GM12878 (cell line): Measurements from ENCODE around the gene PLVAP. TPM values are rescaled to one million over a fixed set of nuclear protein-coding genes. Genes with fewer than 3 reads are reported as not detected.

Source experiments
- ATAC-seq: fragments of 200-7000 bp; cut with Tn5 transposase; 3 replicates; pipeline ENCODE4 v1.9.1; 2020; ENCODE audit warnings: mild to moderate bottlenecking, moderate library complexity
- BruUV-seq: library from RNA; stranded (reverse); fragments of 400-500 nt; replicated peaks from 2 replicates; lab custom pipeline; 2021; lab: Mats Ljungman, UMichigan
- CTCF ChIA-PET: fragments of 300-600 bp; sonication (Branson Sonifier 250); formaldehyde crosslinking; extraction: SDS; loops from one replicate; lab custom pipeline; 2021; ENCODE audit warnings: inconsistent platforms; lab: Yijun Ruan, JAX
- POLR2A ChIA-PET: fragments of 350-600 bp; formaldehyde crosslinking; extraction: SDS; loops from one replicate; lab custom pipeline; 2021; ENCODE audit warnings: inconsistent platforms; lab: Charles Lee
- RAD21 ChIA-PET: fragments of 300-600 bp; sonication (Branson Sonifier 250); formaldehyde crosslinking; loops from one replicate; lab custom pipeline; 2023; ENCODE audit warnings: antibody characterized with exemption; ENCODE audit not compliant: unreplicated experiment; lab: Charles Lee
- SMC1A ChIA-PET: fragments of 300-600 bp; sonication (Branson Sonifier 250); formaldehyde crosslinking; loops from one replicate; lab custom pipeline; 2023; ENCODE audit not compliant: unreplicated experiment, uncharacterized antibody; lab: Charles Lee
- DNase-seq: peaks from one replicate; pipeline ENCODE4 v3.0.0-alpha.2; 2011; ENCODE audit warnings: low read depth, low spot score
- FAIRE-seq: peaks from 3 replicates; lab custom pipeline; 2011; peaks lifted over from hg19 to GRCh38; lab: Jason Lieb, UNC
- H2AFZ ChIP-seq: 2 replicates; pipeline ENCODE4 v1.6.0; 2011; ENCODE audit warnings: low read depth, low read length, control low read depth; ENCODE audit not compliant: control insufficient read depth
- H3K27ac ChIP-seq: 2 replicates; pipeline ENCODE4 v1.5.1; 2011; ENCODE audit warnings: control low read depth; ENCODE audit not compliant: control insufficient read depth, insufficient read depth
- H3K27me3 ChIP-seq, 2 experiments: replicated peaks in 1 of 2; 2 replicates each; pipeline versions ENCODE4 v1.6.0 to v1.6.1; 2011; ENCODE audit warnings: low read length in 1 of 2; ENCODE audit not compliant: control insufficient read depth in 2 of 2, insufficient read depth in 2 of 2
- H3K36me3 ChIP-seq, 2 experiments: 2 replicates each; pipeline ENCODE4 v1.5.1; 2011; ENCODE audit warnings: low read length in 1 of 2; ENCODE audit not compliant: control insufficient read depth in 2 of 2, insufficient read depth in 2 of 2
- H3K4me1 ChIP-seq: 2 replicates; pipeline ENCODE4 v1.6.1; 2011; ENCODE audit warnings: mild to moderate bottlenecking, low read length, moderate library complexity, mixed read lengths; ENCODE audit not compliant: control insufficient read depth, insufficient read depth
- H3K4me2 ChIP-seq: 2 replicates; pipeline ENCODE4 v1.6.0; 2011; ENCODE audit warnings: control low read depth; ENCODE audit not compliant: control insufficient read depth, insufficient read depth
- H3K4me3 ChIP-seq: fragments of 200-600 bp; sonication (generic); 2 replicates; pipeline ENCODE4 v1.5.1; 2016
- H3K79me2 ChIP-seq: 2 replicates; pipeline ENCODE4 v1.6.0; 2011; ENCODE audit warnings: low read length; ENCODE audit not compliant: control insufficient read depth, insufficient read depth
- H3K9ac ChIP-seq: 2 replicates; pipeline ENCODE4 v1.8.0; 2011; ENCODE audit warnings: low read length, control low read depth, mixed read lengths; ENCODE audit not compliant: control insufficient read depth, insufficient read depth
- H3K9me3 ChIP-seq: replicated peaks from 3 replicates; pipeline ENCODE4 v1.5.1; 2011; ENCODE audit warnings: mild to moderate bottlenecking, low read length; ENCODE audit not compliant: control insufficient read depth, insufficient read depth
- H4K20me1 ChIP-seq: 2 replicates; pipeline ENCODE4 v1.6.0; 2011; ENCODE audit not compliant: control insufficient read depth, insufficient read depth
- EED ChIP-seq: sonication (generic); IDR thresholded peaks from 2 replicates; pipeline ENCODE4 v1.6.1; 2016; ENCODE audit warnings: antibody characterized with exemption, low read depth
- JUNB ChIP-seq: IDR thresholded peaks from 2 replicates; pipeline ENCODE4 v1.6.1; 2016; ENCODE audit warnings: antibody characterized with exemption, mild to moderate bottlenecking
- JUND ChIP-seq: IDR thresholded peaks from 2 replicates; pipeline ENCODE4 v1.6.1; 2012; ENCODE audit warnings: low read depth, mild to moderate bottlenecking, low read length, improper control_type of control experiment, moderate library complexity
- MEF2B ChIP-seq: fragments of 450-650 bp; IDR thresholded peaks from 2 replicates; pipeline ENCODE4 v1.6.1; 2018; ENCODE audit warnings: mild to moderate bottlenecking, moderate library complexity; ENCODE audit not compliant: partially characterized antibody, poor library complexity, severe bottlenecking
- PAX5 ChIP-seq: IDR thresholded peaks from 2 replicates; pipeline ENCODE4 v1.6.1; 2011; ENCODE audit warnings: low read depth, low read length, borderline replicate concordance
- WGBS: methylation state at CpG from one replicate; pipeline ENCODE4 v1.1.6; 2016; ENCODE audit warnings: low lambda C conversion rate; ENCODE audit not compliant: insufficient replicate concordance, insufficient coverage; ENCODE audit errors: missing lambda C conversion rate; 5-methylcytosine and 5-hydroxymethylcytosine counted together
- in situ Hi-C: fragments of 300-500 bp; cut with MboI; formaldehyde crosslinking; loops from 9 replicates; pipeline ENCODE4 v1.14.3; 2018; ENCODE audit warnings: mixed read lengths
- intact Hi-C: fragments of 100-400 bp; cut with micrococcal nuclease; formaldehyde crosslinking; loops from one replicate; pipeline ENCODE4 v1.14.2; 2022; ENCODE audit not compliant: unreplicated experiment
- polyA plus RNA-seq, 11 experiments: library from polyadenylated mRNA; depleted of rRNA in 4 of 11; unstranded in 6 of 11; stranded (reverse) in 5 of 11; fragments of >200 nt; fragmentation: Nextera tagmentation in 4 of 11; fragmentation: Illumina TruSeq in 1 of 11; extraction: Ambion mirVana in 4 of 11; extraction: Trizol in 1 of 11; gene quantifications; 1 replicate in 1 of 11; 2 replicates in 10 of 11; pipeline versions ENCODE4 v1.2.1 to v1.2.3, GENCODE V29; 2011 to 2016; ENCODE audit warnings: inconsistent platforms in 2 of 11, missing spikeins in 2 of 11, low read depth in 1 of 11
- total RNA-seq, 4 experiments: library from RNA; depleted of rRNA in 3 of 4; stranded (reverse); fragments of >200 nt in 3 of 4; fragmentation: Illumina TruSeq in 1 of 4; extraction: Trizol in 1 of 4; gene quantifications; 2 replicates each; pipeline versions ENCODE4 v1.2.1 to v1.2.3, GENCODE V29; 2013 to 2021
- TF ChIP-seq, protein P1 (sequence below): fragments of 450-650 bp; IDR thresholded peaks from 2 replicates; pipeline ENCODE4 v1.6.1; 2016; ENCODE audit warnings: mild to moderate bottlenecking, moderate library complexity, borderline replicate concordance
- TF ChIP-seq, protein P2 (sequence below): IDR thresholded peaks from 2 replicates; pipeline ENCODE4 v1.6.1; 2011; ENCODE audit warnings: mild to moderate bottlenecking, low read depth, low read length, moderate library complexity; ENCODE audit not compliant: insufficient replicate concordance
- TF ChIP-seq, protein P3 (sequence below): fragments of 450-650 bp; IDR thresholded peaks from 2 replicates; pipeline ENCODE4 v1.6.1; 2016; ENCODE audit warnings: mild to moderate bottlenecking
- TF ChIP-seq, protein P4 (sequence below): fragments of 150-350 bp; IDR thresholded peaks from 2 replicates; pipeline ENCODE4 v1.6.1; 2016; ENCODE audit warnings: low read depth, low read length

PLVAP gene
- total and polyA plus RNA-seq, 10 of the 15 experiments (the other 5 are each of a cell fraction or from before 2014, with no cell fraction given) = 0.03 to 0.54 (median 0.06) TPM; not detected in 4

DNA sequence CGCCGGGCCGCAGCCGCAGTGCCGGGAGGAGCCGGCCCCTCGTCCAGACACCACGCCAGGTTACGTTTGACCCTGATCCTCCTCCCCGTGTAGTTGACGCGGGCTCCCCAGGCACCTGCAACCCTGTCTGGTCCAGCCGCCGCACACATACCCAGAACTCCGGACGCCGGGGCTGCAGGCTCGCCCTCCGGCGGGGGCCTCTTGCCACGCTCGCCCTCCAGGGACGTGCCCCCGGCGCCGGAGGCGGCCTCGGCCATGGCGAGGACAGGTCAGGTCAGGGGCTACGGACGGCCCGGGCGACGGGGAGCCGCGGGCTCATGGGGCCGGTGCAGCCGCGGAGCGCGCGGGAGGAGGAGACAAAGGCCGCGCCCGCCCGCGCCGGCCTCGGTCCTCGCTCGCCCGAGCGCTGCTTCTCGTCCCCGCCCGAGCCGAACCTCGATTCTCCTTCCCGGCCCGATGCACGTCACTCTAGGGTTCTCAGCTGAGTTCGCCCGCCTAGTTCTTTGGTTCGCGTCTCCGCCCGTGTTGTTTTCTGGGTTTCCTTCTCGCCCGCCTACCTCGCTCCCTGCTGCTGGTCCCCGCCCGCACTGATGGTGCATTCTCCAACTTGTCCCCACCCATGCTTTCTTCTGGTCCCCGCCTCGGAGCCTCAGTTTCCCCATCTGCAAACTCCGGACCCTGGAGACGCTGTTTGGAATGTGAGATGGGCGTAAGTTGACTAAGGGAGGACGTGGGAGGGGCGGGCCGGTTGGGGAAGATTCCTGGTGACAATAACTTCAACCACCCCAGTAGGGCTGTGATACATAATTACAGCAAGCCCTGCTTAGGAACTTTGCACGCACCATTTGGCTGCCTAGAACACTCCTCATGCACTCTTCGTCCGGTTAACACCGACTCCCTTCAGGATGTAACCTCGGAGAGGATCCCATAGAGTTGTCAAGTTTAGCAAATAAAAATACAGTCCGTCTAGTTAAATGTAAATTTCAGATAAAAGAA lies 42.4 kb downstream of the PLVAP start, which contains the start of gene ANO8:
Gene ANO8 (minus strand): TSS at position 442 of the 996 bp plus-strand sequence. CDS start 185 bp downstream, at position 257.
- BruUV-seq = no TSS peak
- Histone ChIP-seq H3K9ac (peak within 1 kb of the TSS; percentile 60; the same call in 1 of the 2 replicates), H4K20me1 (no peaks in the 10 kb centered on the region), H3K36me3 (no peaks in the 10 kb centered on the region; a peak in 1 of 4 replicates), H3K27ac (peak within 1 kb of the TSS; percentile 52), H3K9me3 (no peaks in the 10 kb centered on the region; the same call in 2 of the 3 replicates), H2AFZ (peak within 1 kb of the TSS; percentile 77), H3K27me3 (no peaks in the 10 kb centered on the region; a peak in 1 of 4 replicates), H3K4me1 (peaks cover 21% of the 10 kb centered on the region), H3K4me2 (peak within 1 kb of the TSS; percentile 83), H3K79me2 (peaks cover 6% of the 10 kb centered on the region), H3K4me3 (peak within 1 kb of the TSS; percentile 80)
- CTCF ChIA-PET = interaction anchor here (0.6 to 2.4 kb wide), 11 partner anchors 10 to 57 kb away, joined by 3 to 16 read pairs (median 4); partner anchors contain the start of genes DDA1 and MRPL34
- intact Hi-C loops (loop anchor here (1.0 to 5.0 kb wide), 2 partner anchors 25 to 42 kb away; partner anchors contain the start of gene DDA1), in situ Hi-C loops (no loop called here)
- ATAC-seq = peak; percentile 74
- RAD21 ChIA-PET = interaction anchor here (1.3 to 2.7 kb wide), 5 partner anchors 25 to 269 kb away, joined by 3 to 9 read pairs (median 7); partner anchors contain the start of gene DDA1
- DNase-seq = peak; percentile 82
- whole genome bisulfite sequencing = 3% methylated on average over 76 of the region's 86 CpGs
- POLR2A ChIA-PET = interaction anchor here (0.6 to 4.4 kb wide), 9 partner anchors 25 to 670 kb away, joined by 3 to 24 read pairs (median 6); partner anchors contain the start of genes ABHD8, BABAM1, DDA1 and MVB12A
- peak; percentile 85 for FAIRE-seq
- SMC1A ChIA-PET = interaction anchor here (0.6 to 1.7 kb wide), 7 partner anchors 10 to 68 kb away, joined by 3 to 8 read pairs (median 4); partner anchors contain the start of genes ABHD8, BABAM1, DDA1 and MRPL34
- TF ChIP-seq JUNB = no peak
- peak; percentile 42; the same call in 1 of the 2 replicates for TF ChIP-seq PAX5
- TF ChIP-seq, protein P1, sequence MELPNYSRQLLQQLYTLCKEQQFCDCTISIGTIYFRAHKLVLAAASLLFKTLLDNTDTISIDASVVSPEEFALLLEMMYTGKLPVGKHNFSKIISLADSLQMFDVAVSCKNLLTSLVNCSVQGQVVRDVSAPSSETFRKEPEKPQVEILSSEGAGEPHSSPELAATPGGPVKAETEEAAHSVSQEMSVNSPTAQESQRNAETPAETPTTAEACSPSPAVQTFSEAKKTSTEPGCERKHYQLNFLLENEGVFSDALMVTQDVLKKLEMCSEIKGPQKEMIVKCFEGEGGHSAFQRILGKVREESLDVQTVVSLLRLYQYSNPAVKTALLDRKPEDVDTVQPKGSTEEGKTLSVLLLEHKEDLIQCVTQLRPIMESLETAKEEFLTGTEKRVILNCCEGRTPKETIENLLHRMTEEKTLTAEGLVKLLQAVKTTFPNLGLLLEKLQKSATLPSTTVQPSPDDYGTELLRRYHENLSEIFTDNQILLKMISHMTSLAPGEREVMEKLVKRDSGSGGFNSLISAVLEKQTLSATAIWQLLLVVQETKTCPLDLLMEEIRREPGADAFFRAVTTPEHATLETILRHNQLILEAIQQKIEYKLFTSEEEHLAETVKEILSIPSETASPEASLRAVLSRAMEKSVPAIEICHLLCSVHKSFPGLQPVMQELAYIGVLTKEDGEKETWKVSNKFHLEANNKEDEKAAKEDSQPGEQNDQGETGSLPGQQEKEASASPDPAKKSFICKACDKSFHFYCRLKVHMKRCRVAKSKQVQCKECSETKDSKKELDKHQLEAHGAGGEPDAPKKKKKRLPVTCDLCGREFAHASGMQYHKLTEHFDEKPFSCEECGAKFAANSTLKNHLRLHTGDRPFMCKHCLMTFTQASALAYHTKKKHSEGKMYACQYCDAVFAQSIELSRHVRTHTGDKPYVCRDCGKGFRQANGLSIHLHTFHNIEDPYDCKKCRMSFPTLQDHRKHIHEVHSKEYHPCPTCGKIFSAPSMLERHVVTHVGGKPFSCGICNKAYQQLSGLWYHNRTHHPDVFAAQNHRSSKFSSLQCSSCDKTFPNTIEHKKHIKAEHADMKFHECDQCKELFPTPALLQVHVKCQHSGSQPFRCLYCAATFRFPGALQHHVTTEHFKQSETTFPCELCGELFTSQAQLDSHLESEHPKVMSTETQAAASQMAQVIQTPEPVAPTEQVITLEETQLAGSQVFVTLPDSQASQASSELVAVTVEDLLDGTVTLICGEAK = no peak; the same call in 1 of the 2 replicates
- TF ChIP-seq, protein P2, sequence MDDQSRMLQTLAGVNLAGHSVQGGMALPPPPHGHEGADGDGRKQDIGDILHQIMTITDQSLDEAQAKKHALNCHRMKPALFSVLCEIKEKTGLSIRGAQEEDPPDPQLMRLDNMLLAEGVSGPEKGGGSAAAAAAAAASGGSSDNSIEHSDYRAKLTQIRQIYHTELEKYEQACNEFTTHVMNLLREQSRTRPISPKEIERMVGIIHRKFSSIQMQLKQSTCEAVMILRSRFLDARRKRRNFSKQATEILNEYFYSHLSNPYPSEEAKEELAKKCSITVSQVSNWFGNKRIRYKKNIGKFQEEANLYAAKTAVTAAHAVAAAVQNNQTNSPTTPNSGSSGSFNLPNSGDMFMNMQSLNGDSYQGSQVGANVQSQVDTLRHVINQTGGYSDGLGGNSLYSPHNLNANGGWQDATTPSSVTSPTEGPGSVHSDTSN = peak; percentile 85
- TF ChIP-seq, protein P3, sequence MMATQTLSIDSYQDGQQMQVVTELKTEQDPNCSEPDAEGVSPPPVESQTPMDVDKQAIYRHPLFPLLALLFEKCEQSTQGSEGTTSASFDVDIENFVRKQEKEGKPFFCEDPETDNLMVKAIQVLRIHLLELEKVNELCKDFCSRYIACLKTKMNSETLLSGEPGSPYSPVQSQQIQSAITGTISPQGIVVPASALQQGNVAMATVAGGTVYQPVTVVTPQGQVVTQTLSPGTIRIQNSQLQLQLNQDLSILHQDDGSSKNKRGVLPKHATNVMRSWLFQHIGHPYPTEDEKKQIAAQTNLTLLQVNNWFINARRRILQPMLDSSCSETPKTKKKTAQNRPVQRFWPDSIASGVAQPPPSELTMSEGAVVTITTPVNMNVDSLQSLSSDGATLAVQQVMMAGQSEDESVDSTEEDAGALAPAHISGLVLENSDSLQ = peak; percentile 94
- TF ChIP-seq, protein P4, sequence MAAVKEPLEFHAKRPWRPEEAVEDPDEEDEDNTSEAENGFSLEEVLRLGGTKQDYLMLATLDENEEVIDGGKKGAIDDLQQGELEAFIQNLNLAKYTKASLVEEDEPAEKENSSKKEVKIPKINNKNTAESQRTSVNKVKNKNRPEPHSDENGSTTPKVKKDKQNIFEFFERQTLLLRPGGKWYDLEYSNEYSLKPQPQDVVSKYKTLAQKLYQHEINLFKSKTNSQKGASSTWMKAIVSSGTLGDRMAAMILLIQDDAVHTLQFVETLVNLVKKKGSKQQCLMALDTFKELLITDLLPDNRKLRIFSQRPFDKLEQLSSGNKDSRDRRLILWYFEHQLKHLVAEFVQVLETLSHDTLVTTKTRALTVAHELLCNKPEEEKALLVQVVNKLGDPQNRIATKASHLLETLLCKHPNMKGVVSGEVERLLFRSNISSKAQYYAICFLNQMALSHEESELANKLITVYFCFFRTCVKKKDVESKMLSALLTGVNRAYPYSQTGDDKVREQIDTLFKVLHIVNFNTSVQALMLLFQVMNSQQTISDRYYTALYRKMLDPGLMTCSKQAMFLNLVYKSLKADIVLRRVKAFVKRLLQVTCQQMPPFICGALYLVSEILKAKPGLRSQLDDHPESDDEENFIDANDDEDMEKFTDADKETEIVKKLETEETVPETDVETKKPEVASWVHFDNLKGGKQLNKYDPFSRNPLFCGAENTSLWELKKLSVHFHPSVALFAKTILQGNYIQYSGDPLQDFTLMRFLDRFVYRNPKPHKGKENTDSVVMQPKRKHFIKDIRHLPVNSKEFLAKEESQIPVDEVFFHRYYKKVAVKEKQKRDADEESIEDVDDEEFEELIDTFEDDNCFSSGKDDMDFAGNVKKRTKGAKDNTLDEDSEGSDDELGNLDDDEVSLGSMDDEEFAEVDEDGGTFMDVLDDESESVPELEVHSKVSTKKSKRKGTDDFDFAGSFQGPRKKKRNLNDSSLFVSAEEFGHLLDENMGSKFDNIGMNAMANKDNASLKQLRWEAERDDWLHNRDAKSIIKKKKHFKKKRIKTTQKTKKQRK = no peak
- peak; percentile 58; the same call in 1 of the 2 replicates for TF ChIP-seq EED
- TF ChIP-seq MEF2B = no peak
- no peak for TF ChIP-seq JUND
